GM12878 (cell line): Measurements from ENCODE around the gene PITPNC1. TPM values are rescaled to one million over a fixed set of nuclear protein-coding genes. Genes with fewer than 3 reads are reported as not detected.
A peak's percentile ranks its signal among the peaks of the same experiment; 100 is the strongest.

Experiments
- ATAC-seq: fragments of 200-7000 bp; cut with Tn5 transposase; 3 replicates; pipeline ENCODE4 v1.9.1; 2020; ENCODE audit warnings: mild to moderate bottlenecking, moderate library complexity
- BruUV-seq: library from RNA; stranded (reverse); fragments of 400-500 nt; replicated peaks from 2 replicates; lab custom pipeline; 2021; lab: Mats Ljungman, UMichigan
- CTCF ChIA-PET: fragments of 300-600 bp; sonication (Branson Sonifier 250); formaldehyde crosslinking; extraction: SDS; loops from one replicate; lab custom pipeline; 2021; ENCODE audit warnings: inconsistent platforms; lab: Yijun Ruan, JAX
- POLR2A ChIA-PET: fragments of 350-600 bp; formaldehyde crosslinking; extraction: SDS; loops from one replicate; lab custom pipeline; 2021; ENCODE audit warnings: inconsistent platforms; lab: Charles Lee
- RAD21 ChIA-PET: fragments of 300-600 bp; sonication (Branson Sonifier 250); formaldehyde crosslinking; loops from one replicate; lab custom pipeline; 2023; ENCODE audit warnings: antibody characterized with exemption; ENCODE audit not compliant: unreplicated experiment; lab: Charles Lee
- SMC1A ChIA-PET: fragments of 300-600 bp; sonication (Branson Sonifier 250); formaldehyde crosslinking; loops from one replicate; lab custom pipeline; 2023; ENCODE audit not compliant: unreplicated experiment, uncharacterized antibody; lab: Charles Lee
- DNase-seq: peaks from one replicate; pipeline ENCODE4 v3.0.0-alpha.2; 2011; ENCODE audit warnings: low read depth, low spot score
- FAIRE-seq: peaks from 3 replicates; lab custom pipeline; 2011; peaks lifted over from hg19 to GRCh38; lab: Jason Lieb, UNC
- H2AFZ ChIP-seq: 2 replicates; pipeline ENCODE4 v1.6.0; 2011; ENCODE audit warnings: low read depth, low read length, control low read depth; ENCODE audit not compliant: control insufficient read depth
- H3K27ac ChIP-seq: 2 replicates; pipeline ENCODE4 v1.5.1; 2011; ENCODE audit warnings: control low read depth; ENCODE audit not compliant: control insufficient read depth, insufficient read depth
- H3K27me3 ChIP-seq, 2 experiments: replicated peaks in 1 of 2; 2 replicates each; pipeline versions ENCODE4 v1.6.0 to v1.6.1; 2011; ENCODE audit warnings: low read length in 1 of 2; ENCODE audit not compliant: control insufficient read depth in 2 of 2, insufficient read depth in 2 of 2
- H3K36me3 ChIP-seq, 2 experiments: 2 replicates each; pipeline ENCODE4 v1.5.1; 2011; ENCODE audit warnings: low read length in 1 of 2; ENCODE audit not compliant: control insufficient read depth in 2 of 2, insufficient read depth in 2 of 2
- H3K4me1 ChIP-seq: 2 replicates; pipeline ENCODE4 v1.6.1; 2011; ENCODE audit warnings: mild to moderate bottlenecking, low read length, moderate library complexity, mixed read lengths; ENCODE audit not compliant: control insufficient read depth, insufficient read depth
- H3K4me2 ChIP-seq: 2 replicates; pipeline ENCODE4 v1.6.0; 2011; ENCODE audit warnings: control low read depth; ENCODE audit not compliant: control insufficient read depth, insufficient read depth
- H3K4me3 ChIP-seq: fragments of 200-600 bp; sonication (generic); 2 replicates; pipeline ENCODE4 v1.5.1; 2016
- H3K79me2 ChIP-seq: 2 replicates; pipeline ENCODE4 v1.6.0; 2011; ENCODE audit warnings: low read length; ENCODE audit not compliant: control insufficient read depth, insufficient read depth
- H3K9ac ChIP-seq: 2 replicates; pipeline ENCODE4 v1.8.0; 2011; ENCODE audit warnings: low read length, control low read depth, mixed read lengths; ENCODE audit not compliant: control insufficient read depth, insufficient read depth
- H3K9me3 ChIP-seq: replicated peaks from 3 replicates; pipeline ENCODE4 v1.5.1; 2011; ENCODE audit warnings: mild to moderate bottlenecking, low read length; ENCODE audit not compliant: control insufficient read depth, insufficient read depth
- H4K20me1 ChIP-seq: 2 replicates; pipeline ENCODE4 v1.6.0; 2011; ENCODE audit not compliant: control insufficient read depth, insufficient read depth
- ATF7 ChIP-seq: fragments of 450-650 bp; IDR thresholded peaks from 2 replicates; pipeline ENCODE4 v1.6.1; 2016; ENCODE audit warnings: low read depth, mild to moderate bottlenecking
- BHLHE40 ChIP-seq, 2 experiments: fragments of 450-650 bp in 1 of 2; IDR thresholded peaks; 2 replicates each; pipeline ENCODE4 v1.6.1; 2011 to 2017; ENCODE audit warnings: low read depth in 2 of 2, borderline replicate concordance in 1 of 2, improper control_type of control experiment in 1 of 2, low read length in 1 of 2, mild to moderate bottlenecking in 1 of 2
- CBFB ChIP-seq: IDR thresholded peaks from 2 replicates; pipeline ENCODE4 v1.6.1; 2016; ENCODE audit warnings: antibody characterized with exemption, low read depth
- CHD4 ChIP-seq: fragments of 200-600 bp; sonication (generic); IDR thresholded peaks from 2 replicates; pipeline ENCODE4 v1.6.1; 2016; ENCODE audit warnings: mild to moderate bottlenecking
- ETV6 ChIP-seq, 2 experiments: fragments of 450-650 bp in 1 of 2; IDR thresholded peaks in 1 of 2; conservative IDR thresholded peaks in 1 of 2; 2 replicates each; pipeline ENCODE4 v1.6.1; 2014; ENCODE audit warnings: antibody characterized with exemption in 1 of 2, borderline replicate concordance in 1 of 2, low read depth in 1 of 2, mild to moderate bottlenecking in 1 of 2, moderate library complexity in 1 of 2
- GABPA ChIP-seq: IDR thresholded peaks from 2 replicates; pipeline ENCODE4 v1.6.1; 2014; ENCODE audit warnings: antibody characterized with exemption, low read depth, mild to moderate bottlenecking, inconsistent platforms
- IKZF1 ChIP-seq: fragments of 450-650 bp; conservative IDR thresholded peaks from 2 replicates; pipeline ENCODE4 v1.6.1; 2017; ENCODE audit warnings: antibody characterized with exemption, mild to moderate bottlenecking
- IRF3 ChIP-seq: fragments of 450-650 bp; IDR thresholded peaks from 2 replicates; pipeline ENCODE4 v1.6.1; 2014; ENCODE audit warnings: mild to moderate bottlenecking
- IRF4 ChIP-seq: IDR thresholded peaks from 2 replicates; pipeline ENCODE4 v1.6.1; 2011; ENCODE audit warnings: low read depth, low read length
- JUNB ChIP-seq: IDR thresholded peaks from 2 replicates; pipeline ENCODE4 v1.6.1; 2016; ENCODE audit warnings: antibody characterized with exemption, mild to moderate bottlenecking
- MLLT1 ChIP-seq: fragments of 450-650 bp; IDR thresholded peaks from 2 replicates; pipeline ENCODE4 v1.6.1; 2016; ENCODE audit warnings: mild to moderate bottlenecking
- NFYB ChIP-seq: IDR thresholded peaks from 2 replicates; pipeline ENCODE4 v1.6.1; 2011; ENCODE audit warnings: low read depth, mild to moderate bottlenecking, low read length, improper control_type of control experiment, moderate library complexity; ENCODE audit not compliant: insufficient read depth
- NKRF ChIP-seq: fragments of 450-650 bp; conservative IDR thresholded peaks from 2 replicates; pipeline ENCODE4 v1.6.1; 2017; ENCODE audit warnings: mild to moderate bottlenecking, moderate library complexity
- POU2F2 ChIP-seq: IDR thresholded peaks from 3 replicates; pipeline ENCODE4 v1.6.1; 2011; ENCODE audit warnings: low read depth, mild to moderate bottlenecking, low read length, borderline replicate concordance
- RELB ChIP-seq: fragments of 450-650 bp; IDR thresholded peaks from 2 replicates; pipeline ENCODE4 v1.6.1; 2017; ENCODE audit warnings: low read depth, mild to moderate bottlenecking, moderate library complexity
- YY1 ChIP-seq: IDR thresholded peaks from 2 replicates; pipeline ENCODE4 v1.6.1; 2011; ENCODE audit warnings: low read depth, mild to moderate bottlenecking, low read length
- ZNF24 ChIP-seq: fragments of 450-650 bp; IDR thresholded peaks from 2 replicates; pipeline ENCODE4 v1.6.1; 2017; ENCODE audit warnings: antibody characterized with exemption, mild to moderate bottlenecking
- WGBS: methylation state at CpG from one replicate; pipeline ENCODE4 v1.1.6; 2016; ENCODE audit warnings: low lambda C conversion rate; ENCODE audit not compliant: insufficient replicate concordance, insufficient coverage; ENCODE audit errors: missing lambda C conversion rate; 5-methylcytosine and 5-hydroxymethylcytosine counted together
- in situ Hi-C: fragments of 300-500 bp; cut with MboI; formaldehyde crosslinking; loops from 9 replicates; pipeline ENCODE4 v1.14.3; 2018; ENCODE audit warnings: mixed read lengths
- intact Hi-C: fragments of 100-400 bp; cut with micrococcal nuclease; formaldehyde crosslinking; loops from one replicate; pipeline ENCODE4 v1.14.2; 2022; ENCODE audit not compliant: unreplicated experiment
- polyA plus RNA-seq, 11 experiments: library from polyadenylated mRNA; depleted of rRNA in 4 of 11; unstranded in 6 of 11; stranded (reverse) in 5 of 11; fragments of >200 nt; fragmentation: Nextera tagmentation in 4 of 11; fragmentation: Illumina TruSeq in 1 of 11; extraction: Ambion mirVana in 4 of 11; extraction: Trizol in 1 of 11; gene quantifications; 1 replicate in 1 of 11; 2 replicates in 10 of 11; pipeline versions ENCODE4 v1.2.1 to v1.2.3, GENCODE V29; 2011 to 2016; ENCODE audit warnings: inconsistent platforms in 2 of 11, missing spikeins in 2 of 11, low read depth in 1 of 11
- total RNA-seq, 4 experiments: library from RNA; depleted of rRNA in 3 of 4; stranded (reverse); fragments of >200 nt in 3 of 4; fragmentation: Illumina TruSeq in 1 of 4; extraction: Trizol in 1 of 4; gene quantifications; 2 replicates each; pipeline versions ENCODE4 v1.2.1 to v1.2.3, GENCODE V29; 2013 to 2021

Gene PITPNC1
- total and polyA plus RNA-seq, 10 of the 15 experiments (the other 5 are each of a cell fraction or from before 2014, with no cell fraction given), result 12.2 to 62.4 (median 47.3) TPM

GRCh38 chr17:67420994-67421393 lies 43.9 kb downstream of the PITPNC1 start (continued):
- TF ChIP-seq IRF3, result no peak
- TF ChIP-seq YY1, result no peak
- TF ChIP-seq RELB, result no peak
- TF ChIP-seq CBFB, result no peak
- TF ChIP-seq, all 136 proteins: peak for 0

- Histone ChIP-seq H3K9me3 (no peaks in the 10 kb centered on the region), H3K9ac (no peak overlapping the region), H3K79me2 (peaks cover 14% of the 10 kb centered on the region), H4K20me1 (no peaks in the 10 kb centered on the region), H3K36me3 (no peaks in the 10 kb centered on the region; a peak in 3 of 4 replicates), H2AFZ (no peak overlapping the region), H3K4me1 (peaks cover 18% of the 10 kb centered on the region), H3K27ac (peak overlapping the region; percentile 39; the same call in 1 of the 2 replicates), H3K27me3 (no peaks in the 10 kb centered on the region), H3K4me2 (peak overlapping the region; percentile 35; the same call in 1 of the 2 replicates), H3K4me3 (no peak overlapping the region)
- ChIA-PET SMC1A (interaction anchor here (1.4 to 1.8 kb wide), 2 partner anchors 8 to 19 kb away, joined by 5 to 10 read pairs; no protein-coding TSS in a partner anchor), CTCF (interaction anchor here (0.6 to 1.3 kb wide), 3 partner anchors 23 to 171 kb away, joined by 3 to 4 read pairs (median 4); no protein-coding TSS in a partner anchor), POLR2A (interaction anchor here (1.5 kb wide), 1 partner anchor 11 kb away, joined by 3 read pairs; no protein-coding TSS in a partner anchor), RAD21 (interaction anchor here (1.1 kb wide), 1 partner anchor 10 kb away, joined by 3 read pairs; no protein-coding TSS in a partner anchor)
- WGBS, result 1% methylated on average over 3 of the region's 3 CpGs
- DNase-seq (peak; percentile 61), FAIRE-seq (peak; percentile 56), ATAC-seq (peak; percentile 93)
- in situ Hi-C loops (no loop called here), intact Hi-C loops (no loop called here)
- BruUV-seq, result no TSS peak
- TF ChIP-seq ZNF24, result no peak
- TF ChIP-seq ATF7, result no peak
- peak; percentile 61 for TF ChIP-seq JUNB
- 0 out of 2 replicates have a peak, but pooled peaks have one; percentile 23 for TF ChIP-seq IRF4
- no peak for TF ChIP-seq NKRF
- no peak for TF ChIP-seq BHLHE40 (IDR thresholded peaks at IDR 0.05; ENCODE audit: borderline replicate concordance in 1 of 2, low read depth in 2 of 2, low read length in 1 of 2)
- peak; percentile 44; the same call in 1 of the 2 replicates for TF ChIP-seq GABPA
- no peak for TF ChIP-seq MLLT1
- TF ChIP-seq POU2F2, result peak; percentile 50; the same call in 1 of the 3 replicates
- TF ChIP-seq ETV6 (conservative IDR thresholded peaks at IDR 0.05 in 1 of 2, IDR thresholded peaks at IDR 0.05 in 1 of 2; ENCODE audit: borderline replicate concordance in 1 of 2, low read depth in 1 of 2), result peak in 1 of 2 experiments; percentile 82; a peak in 2 of 4 replicates
- TF ChIP-seq CHD4, result no peak
- TF ChIP-seq IKZF1, result peak; percentile 40; the same call in 1 of the 2 replicates
- TF ChIP-seq NFYB, result no peak
These were observed 44.8 kb downstream of the PITPNC1 start for GRCh38 chr17:67421869-67422273.
